Measurements from ENCODE around the gene YES1. TPM values are rescaled to one million over a fixed set of nuclear protein-coding genes. Genes with fewer than 3 reads are reported as not detected.

The YES1 gene
- total and polyA plus RNA-seq, 2 of the 13 experiments (the other 11 are each of a cell fraction or from before 2014, with no cell fraction given) = 17.2 to 70.8 TPM

DNA sequence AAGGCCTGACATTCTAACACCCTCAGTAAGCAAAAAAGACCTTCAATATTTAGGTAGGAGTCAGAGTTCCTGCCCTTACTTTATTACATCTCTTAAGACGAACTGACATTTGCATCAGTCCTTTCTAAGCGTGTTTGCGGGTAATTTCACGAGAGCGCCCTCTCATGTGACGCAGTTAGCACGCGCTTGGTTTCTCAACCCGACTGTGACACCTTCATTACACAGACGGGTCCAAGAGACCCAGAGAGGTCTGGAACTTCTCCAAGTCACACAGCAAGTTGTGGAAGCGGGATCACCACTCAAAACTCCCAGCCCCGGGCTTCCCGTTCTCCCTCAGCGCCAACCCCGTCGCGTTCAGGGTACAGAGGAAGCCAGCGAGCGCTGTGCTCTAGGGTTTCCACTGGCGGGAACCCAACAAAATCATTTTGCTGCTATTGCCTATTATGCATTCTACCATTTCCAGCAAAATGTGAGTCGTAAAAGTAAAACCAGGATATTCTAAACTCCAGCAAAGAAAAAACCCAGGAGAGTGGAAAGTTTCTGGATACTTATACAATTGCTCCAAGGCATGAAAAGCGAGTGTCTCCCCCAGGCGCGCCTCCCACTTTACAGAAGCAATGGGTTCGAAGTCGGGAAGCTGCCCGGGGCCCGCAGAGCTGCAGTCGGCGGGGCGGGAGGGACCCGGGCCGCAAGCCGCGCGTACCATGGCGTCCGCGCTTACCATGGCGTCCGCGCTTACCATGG lies 100.2 kb downstream of the YES1 start (continued):
- TF ChIP-seq, protein P1, sequence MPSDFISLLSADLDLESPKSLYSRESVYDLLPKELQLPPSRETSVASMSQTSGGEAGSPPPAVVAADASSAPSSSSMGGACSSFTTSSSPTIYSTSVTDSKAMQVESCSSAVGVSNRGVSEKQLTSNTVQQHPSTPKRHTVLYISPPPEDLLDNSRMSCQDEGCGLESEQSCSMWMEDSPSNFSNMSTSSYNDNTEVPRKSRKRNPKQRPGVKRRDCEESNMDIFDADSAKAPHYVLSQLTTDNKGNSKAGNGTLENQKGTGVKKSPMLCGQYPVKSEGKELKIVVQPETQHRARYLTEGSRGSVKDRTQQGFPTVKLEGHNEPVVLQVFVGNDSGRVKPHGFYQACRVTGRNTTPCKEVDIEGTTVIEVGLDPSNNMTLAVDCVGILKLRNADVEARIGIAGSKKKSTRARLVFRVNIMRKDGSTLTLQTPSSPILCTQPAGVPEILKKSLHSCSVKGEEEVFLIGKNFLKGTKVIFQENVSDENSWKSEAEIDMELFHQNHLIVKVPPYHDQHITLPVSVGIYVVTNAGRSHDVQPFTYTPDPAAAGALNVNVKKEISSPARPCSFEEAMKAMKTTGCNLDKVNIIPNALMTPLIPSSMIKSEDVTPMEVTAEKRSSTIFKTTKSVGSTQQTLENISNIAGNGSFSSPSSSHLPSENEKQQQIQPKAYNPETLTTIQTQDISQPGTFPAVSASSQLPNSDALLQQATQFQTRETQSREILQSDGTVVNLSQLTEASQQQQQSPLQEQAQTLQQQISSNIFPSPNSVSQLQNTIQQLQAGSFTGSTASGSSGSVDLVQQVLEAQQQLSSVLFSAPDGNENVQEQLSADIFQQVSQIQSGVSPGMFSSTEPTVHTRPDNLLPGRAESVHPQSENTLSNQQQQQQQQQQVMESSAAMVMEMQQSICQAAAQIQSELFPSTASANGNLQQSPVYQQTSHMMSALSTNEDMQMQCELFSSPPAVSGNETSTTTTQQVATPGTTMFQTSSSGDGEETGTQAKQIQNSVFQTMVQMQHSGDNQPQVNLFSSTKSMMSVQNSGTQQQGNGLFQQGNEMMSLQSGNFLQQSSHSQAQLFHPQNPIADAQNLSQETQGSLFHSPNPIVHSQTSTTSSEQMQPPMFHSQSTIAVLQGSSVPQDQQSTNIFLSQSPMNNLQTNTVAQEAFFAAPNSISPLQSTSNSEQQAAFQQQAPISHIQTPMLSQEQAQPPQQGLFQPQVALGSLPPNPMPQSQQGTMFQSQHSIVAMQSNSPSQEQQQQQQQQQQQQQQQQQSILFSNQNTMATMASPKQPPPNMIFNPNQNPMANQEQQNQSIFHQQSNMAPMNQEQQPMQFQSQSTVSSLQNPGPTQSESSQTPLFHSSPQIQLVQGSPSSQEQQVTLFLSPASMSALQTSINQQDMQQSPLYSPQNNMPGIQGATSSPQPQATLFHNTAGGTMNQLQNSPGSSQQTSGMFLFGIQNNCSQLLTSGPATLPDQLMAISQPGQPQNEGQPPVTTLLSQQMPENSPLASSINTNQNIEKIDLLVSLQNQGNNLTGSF (CRISPR knock-in tag; IDR thresholded peaks at IDR 0.05) = no peak
- no peak for TF ChIP-seq ZNF232 (CRISPR knock-in tag; IDR thresholded peaks at IDR 0.05; ENCODE audit: borderline replicate concordance)
- TF ChIP-seq ZNF644 (CRISPR knock-in tag; IDR thresholded peaks at IDR 0.05; ENCODE audit: low read depth) = no peak
- TF ChIP-seq ZFP41 (CRISPR knock-in tag; IDR thresholded peaks at IDR 0.05; ENCODE audit: borderline replicate concordance) = no peak
- TF ChIP-seq SSRP1 (CRISPR knock-in tag; IDR thresholded peaks at IDR 0.05) = no peak
- no peak for TF ChIP-seq RFX1 (IDR thresholded peaks at IDR 0.05)
- no peak for TF ChIP-seq SMARCE1 (IDR thresholded peaks at IDR 0.05; ENCODE audit: borderline replicate concordance)
- peak; percentile 15; the same call in 1 of the 2 replicates for TF ChIP-seq SRY (CRISPR knock-in tag; IDR thresholded peaks at IDR 0.05)
- no peak for TF ChIP-seq PAF1 (CRISPR knock-in tag; IDR thresholded peaks at IDR 0.05)
- 0 out of 2 replicates have a peak, but pooled peaks have one; percentile 4 for TF ChIP-seq YEATS2 (CRISPR knock-in tag; IDR thresholded peaks at IDR 0.05; ENCODE audit: borderline replicate concordance)
- TF ChIP-seq ZNF678 (CRISPR knock-in tag; IDR thresholded peaks at IDR 0.05) = no peak
- TF ChIP-seq, protein P2, sequence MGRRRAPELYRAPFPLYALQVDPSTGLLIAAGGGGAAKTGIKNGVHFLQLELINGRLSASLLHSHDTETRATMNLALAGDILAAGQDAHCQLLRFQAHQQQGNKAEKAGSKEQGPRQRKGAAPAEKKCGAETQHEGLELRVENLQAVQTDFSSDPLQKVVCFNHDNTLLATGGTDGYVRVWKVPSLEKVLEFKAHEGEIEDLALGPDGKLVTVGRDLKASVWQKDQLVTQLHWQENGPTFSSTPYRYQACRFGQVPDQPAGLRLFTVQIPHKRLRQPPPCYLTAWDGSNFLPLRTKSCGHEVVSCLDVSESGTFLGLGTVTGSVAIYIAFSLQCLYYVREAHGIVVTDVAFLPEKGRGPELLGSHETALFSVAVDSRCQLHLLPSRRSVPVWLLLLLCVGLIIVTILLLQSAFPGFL (CRISPR knock-in tag; IDR thresholded peaks at IDR 0.05) = no peak
- no peak for TF ChIP-seq THAP8 (CRISPR knock-in tag; IDR thresholded peaks at IDR 0.05; ENCODE audit: borderline replicate concordance)
- no peak for TF ChIP-seq MED8 (CRISPR knock-in tag; IDR thresholded peaks at IDR 0.05; ENCODE audit: insufficient replicate concordance)
- no peak for TF ChIP-seq MXD3 (CRISPR knock-in tag; IDR thresholded peaks at IDR 0.05)
- TF ChIP-seq AGO2 (optimal IDR thresholded peaks at IDR 0.05; ENCODE audit: low read depth, low read length) = no peak
- no peak for TF ChIP-seq ZNF616 (CRISPR knock-in tag; IDR thresholded peaks at IDR 0.05; ENCODE audit: low read depth)
- TF ChIP-seq ZNF552 (CRISPR knock-in tag; IDR thresholded peaks at IDR 0.05; ENCODE audit: borderline replicate concordance) = 0 out of 2 replicates have a peak, but pooled peaks have one; percentile 16
- no peak for TF ChIP-seq ZNF326 (CRISPR knock-in tag; IDR thresholded peaks at IDR 0.05; ENCODE audit: borderline replicate concordance)
- no peak for TF ChIP-seq GTF2F1 (IDR thresholded peaks at IDR 0.05; ENCODE audit: low read length)
- 0 out of 2 replicates have a peak, but pooled peaks have one; percentile 47 for TF ChIP-seq FOXC1 (CRISPR knock-in tag; IDR thresholded peaks at IDR 0.05; ENCODE audit: borderline replicate concordance)
- no peak for TF ChIP-seq ZNF256 (CRISPR knock-in tag; conservative IDR thresholded peaks at IDR 0.05)
- no peak for TF ChIP-seq IRF9 (CRISPR knock-in tag; IDR thresholded peaks at IDR 0.05; ENCODE audit: borderline replicate concordance)

Data from HepG2 (cell line).